ELF-1 (cell line): ENCODE data around the gene LRP1B.

Experiments used
- DNase-seq: peaks from one replicate; pipeline ENCODE4 v3.0.0-alpha.2; 2016; ENCODE audit warnings: low read depth, low spot score

Gene LRP1B

DNA sequence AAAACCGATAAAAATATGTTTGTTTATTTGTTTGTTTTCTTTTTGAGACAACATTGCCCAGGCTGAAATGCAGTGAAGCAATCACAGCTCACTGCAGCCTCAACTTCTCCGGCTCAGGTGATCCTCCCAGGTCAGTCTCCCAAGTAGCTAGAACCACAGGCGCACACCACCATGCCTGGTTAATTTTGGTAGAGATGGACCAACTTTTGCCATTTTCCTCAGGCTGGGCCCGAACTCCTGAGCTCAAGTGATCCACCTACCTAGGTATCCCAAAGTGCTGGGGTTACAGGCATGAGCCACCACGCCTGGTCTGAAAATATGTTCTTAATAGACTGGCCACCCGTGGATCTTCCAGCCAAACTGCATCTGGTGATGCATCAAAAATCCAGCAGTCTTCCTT lies 1867.9 kb downstream of the LRP1B start:
- DNase-seq, result no peak

DNA sequence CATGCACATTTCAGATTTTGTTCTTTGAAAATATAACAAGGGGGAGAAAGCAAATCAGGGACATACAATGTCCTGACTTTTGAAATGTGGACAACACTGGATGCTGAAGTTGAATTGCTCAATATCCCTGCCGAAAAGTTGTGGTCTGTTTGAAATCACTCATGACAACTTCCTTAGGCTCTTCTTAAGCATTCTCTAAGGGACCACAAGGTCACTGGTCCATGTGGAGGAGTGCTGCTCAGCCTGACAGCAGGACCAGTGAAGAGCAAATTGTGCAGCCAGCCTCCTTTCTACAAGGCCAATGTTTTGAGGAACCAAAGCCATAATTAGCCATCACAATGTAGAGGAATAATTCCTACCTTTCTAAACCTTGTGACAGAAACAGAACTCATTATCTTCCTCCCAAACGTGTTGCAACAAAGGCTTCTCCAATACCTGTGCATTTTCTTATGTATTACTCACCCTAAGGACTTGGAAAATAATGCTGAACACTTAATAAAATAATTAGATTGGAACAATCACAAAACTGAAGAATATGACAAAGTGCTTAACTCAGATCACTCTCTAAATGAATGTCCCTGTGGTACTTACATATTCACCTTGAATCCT lies 1873.0 kb downstream of the LRP1B start:
- no peak for DNase-seq

DNA sequence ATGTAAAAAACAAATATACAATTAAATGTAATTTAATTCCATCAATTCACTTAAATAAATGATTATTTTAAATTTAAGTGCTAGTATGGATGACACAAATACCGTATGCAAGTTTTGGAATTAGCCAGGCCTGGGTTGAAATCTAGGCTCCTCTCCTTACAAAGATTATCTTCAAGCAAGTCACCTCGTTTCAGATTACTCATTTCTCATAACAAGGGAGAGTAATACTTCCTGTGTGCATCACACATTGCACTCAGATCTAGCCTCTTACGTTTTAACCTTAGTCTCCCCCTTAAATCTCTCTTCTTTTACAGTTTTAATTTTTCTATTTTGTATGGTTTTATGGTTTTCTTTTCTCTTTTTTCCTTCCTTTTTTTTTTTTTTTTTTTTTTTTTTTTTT lies 1874.7 kb downstream of the LRP1B start:
- DNase-seq, result no peak

DNA sequence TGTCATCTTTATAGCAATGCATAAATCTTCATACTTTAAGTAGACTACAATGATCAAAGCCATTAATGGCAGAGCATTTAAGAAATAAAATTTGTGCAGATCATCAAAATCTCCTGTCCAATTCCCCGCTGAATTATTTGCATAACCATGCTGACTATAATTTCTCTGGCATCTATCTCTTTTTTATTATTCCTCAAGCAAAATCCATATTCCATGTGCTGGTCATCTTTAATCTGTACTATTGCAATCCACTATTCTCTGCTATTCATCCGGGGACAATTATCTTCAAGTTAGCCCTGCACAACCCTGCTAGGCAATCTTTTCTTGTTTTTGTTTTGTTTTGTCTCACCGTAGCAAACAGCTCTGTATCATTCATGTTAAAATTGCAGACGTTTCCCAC lies 1881.0 kb downstream of the LRP1B start:
- no peak for DNase-seq

DNA sequence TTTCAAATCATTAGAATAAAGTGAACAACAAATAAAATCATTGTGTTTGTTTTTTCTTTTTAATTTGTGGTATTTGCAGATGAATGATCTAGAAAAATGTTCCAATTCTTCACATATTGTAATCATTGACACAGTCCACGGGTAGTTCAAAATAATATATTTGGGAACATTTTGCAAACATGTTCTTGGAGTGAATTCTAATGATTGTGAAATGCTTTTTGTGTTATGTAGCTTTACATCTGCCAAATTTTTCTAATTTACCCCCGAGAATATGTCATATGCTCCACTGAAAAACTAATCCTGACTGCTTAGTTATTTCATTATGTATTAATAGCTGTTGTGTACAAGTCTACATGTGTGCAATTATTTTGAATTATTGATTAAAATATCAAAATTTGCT lies 1882.2 kb downstream of the LRP1B start:
- no peak for DNase-seq

DNA sequence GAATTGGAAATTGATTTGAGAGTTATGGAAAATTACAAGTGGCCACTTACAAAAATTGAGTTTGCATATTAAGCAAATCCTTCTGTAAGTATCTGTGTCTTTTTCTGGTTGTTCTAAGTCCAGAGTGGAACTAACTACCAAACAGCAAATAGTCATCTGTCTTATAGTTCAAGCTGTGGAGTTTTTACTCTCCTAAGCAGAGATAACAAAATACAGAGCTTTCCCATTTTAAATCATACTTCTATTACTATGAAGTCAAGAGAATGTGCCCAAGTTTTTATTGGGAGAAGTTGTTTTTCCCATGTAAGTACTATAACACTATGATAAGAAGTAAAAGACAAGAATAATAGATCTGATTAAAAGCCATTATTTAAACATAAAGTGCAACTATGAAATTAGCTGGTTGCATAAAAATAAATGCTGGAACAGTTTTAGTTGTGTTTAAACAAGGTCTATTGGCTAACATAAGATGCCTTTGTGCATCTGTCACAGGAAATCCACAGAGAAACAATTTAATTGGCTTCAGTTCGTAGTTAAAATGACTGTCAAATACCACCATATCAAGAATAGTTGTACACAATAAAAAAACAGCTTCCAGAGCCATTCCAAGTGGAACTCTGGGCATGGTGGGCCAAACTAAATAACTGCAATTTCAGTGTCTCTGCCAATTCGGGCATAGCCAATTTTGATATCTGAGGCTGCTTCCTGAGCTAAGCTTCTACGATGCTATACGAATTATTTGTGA lies 1883.2 kb downstream of the LRP1B start:
- DNase-seq, result no peak

DNA sequence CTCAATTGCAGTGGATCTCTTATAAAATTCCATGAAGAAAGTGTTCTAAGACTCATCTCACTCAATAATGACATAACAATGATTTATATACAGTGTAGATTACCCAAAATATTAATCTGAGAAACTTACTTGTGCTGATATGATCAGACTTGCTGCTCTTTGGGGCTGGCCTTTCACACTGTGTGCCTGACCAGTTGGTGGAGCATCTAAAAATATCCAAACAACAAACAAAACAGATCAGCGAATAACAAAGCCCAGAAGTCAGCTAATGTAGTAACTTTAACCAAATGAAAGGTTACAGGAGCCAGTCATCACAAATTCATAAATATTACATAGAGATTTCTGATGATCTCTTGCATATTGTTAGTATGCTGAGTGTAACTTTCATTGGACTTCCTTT lies 1883.9 kb downstream of the LRP1B start:
- DNase-seq, result no peak

DNA sequence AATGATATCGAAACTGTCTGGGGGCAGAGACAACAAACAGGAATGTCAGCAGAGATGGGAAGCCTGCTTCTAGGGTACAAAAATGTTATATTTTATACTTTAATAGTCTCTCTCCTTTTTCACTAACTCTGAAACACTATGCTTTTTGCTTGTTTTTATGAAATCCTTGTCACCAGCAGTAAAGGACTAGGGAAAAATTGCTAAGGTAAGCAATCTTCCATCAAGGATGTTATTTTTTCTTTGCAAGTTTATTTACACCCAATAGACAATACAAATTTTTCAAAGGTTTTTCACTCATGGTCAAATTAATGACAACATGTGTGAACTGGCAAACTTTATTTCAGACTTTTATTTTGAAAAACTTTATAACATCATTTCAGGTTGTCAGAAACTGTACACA lies 1884.8 kb downstream of the LRP1B start:
- no peak for DNase-seq

DNA sequence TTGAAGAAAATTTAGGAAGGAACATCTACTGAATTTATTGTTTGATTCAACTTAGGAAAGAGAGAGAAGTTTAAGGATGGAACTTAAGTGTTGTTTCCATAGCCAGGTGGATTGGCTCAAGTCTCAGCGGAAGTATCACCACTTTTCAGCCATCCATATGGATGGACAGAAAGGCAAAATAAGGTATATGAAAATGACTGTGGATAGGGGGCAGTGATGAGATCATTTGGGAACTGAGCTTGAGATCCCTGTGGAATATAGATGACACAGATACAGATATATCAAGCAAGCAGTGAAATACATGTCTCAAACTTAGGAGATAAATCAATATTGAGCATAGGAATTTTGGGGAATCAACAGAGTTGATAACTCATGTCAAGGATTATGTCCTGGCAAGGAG lies 1887.9 kb downstream of the LRP1B start:
- no peak for DNase-seq

DNA sequence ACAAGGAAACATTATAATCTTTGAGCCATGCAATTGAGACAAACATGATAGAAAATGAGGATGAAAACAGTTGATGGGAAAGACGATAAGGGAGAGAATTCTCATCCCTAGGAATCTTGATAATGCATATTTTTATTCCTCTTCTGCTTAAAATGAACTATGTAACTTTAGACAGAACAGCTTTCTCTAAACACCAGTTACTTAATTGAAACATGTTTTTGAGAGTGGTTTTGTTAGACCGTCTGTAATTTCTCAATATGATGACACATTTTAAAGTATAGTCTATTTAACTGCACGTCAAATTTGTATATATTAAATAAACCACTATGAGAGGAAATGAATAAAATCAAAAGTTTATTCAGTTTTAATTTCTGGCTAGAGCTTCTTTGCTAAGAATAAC lies 1896.7 kb downstream of the LRP1B start:
- no peak for DNase-seq

DNA sequence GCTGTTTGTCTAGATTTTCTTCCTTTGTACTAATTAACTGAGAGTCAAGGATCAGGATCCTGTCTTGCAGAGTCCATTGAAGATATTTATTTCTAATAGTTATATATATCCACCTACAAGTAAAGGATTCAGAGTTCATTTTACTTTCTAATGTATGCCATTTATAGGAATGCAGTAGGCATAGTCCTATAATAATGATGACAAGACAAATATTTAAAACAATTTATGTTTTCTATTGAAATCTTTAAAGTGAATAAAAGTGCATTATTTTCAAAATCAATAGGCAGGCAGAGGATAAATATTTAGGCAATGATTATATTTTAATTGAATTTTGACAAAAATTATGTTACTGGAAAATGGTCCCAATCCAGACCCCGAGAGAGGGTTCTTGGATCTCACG lies 1919.9 kb downstream of the LRP1B start:
- DNase-seq, result no peak

DNA sequence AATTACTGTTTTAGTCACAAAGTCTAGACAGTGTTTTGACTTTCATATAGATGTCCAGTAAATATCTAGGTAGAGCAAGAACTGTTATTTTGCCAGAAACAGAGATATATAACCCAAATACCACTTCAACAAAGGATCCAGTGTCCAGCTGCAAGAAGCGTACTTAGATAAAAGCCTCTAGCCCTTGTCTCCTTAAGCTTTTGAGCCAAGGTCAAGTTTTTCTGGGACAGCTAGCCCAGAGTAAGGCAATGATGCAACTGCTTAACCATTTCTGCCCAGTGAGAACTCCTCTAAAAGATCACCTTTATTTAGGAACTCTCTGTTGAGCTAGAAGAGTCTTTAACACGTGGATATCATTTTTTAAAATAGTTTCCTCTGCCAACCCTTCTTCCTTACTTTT lies 1925.7 kb downstream of the LRP1B start:
- no peak for DNase-seq

DNA sequence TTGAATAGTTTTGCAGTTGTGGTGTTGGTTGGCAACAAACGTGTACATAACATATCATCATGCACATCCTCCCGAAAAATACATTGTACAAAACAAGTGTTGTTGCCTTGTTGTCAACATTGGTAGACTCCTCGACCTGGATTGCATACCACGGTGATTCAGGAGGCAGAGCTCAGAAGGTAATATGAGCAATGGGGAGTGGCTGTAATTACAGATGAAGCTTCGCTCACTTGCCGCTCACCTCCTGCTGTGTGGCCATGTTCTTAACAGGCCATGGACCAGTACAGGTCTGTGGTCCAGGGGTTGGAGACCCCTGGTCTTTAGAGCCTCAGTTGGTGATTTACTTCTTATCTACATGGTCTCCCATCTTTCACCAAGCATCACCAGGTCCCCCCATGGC lies 1927.5 kb downstream of the LRP1B start:
- no peak for DNase-seq

DNA sequence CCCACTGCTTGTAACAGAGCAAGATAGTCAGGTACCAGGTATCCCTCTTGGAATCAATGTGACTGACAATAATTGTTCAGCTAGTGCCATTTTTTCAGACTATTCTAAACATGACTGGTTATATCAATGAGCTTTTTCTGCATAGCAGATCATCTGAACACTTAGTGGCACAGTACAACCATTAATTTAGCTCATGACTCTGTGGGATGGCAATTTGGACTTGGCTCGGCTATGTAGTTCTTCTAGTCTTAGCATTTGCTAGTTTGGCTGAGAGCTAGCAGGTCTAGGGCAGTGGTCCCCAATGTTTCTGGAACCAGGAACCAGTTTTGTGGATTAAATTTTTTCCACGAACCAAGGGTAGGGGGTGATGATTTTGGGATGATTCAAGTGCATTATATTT lies 1929.2 kb downstream of the LRP1B start:
- DNase-seq, result no peak

DNA sequence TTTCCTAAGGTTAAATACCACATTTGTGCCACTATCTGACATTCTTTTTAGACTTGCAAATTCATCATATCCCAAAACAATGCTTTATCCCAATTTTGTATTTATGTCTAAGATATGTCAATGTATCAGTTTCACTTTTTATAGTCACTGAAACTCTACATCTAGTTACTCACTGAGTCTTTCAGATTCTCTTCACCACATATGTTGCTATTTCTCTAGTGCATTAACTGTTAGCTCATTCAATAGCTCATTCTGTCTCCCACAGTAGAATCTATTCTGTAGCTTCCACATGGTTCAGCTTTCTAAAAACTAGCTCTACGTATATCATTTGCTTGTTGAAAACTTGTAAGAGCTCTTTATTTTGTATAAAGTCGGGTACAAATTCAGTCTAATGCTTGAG lies 1930.1 kb downstream of the LRP1B start:
- no peak for DNase-seq

DNA sequence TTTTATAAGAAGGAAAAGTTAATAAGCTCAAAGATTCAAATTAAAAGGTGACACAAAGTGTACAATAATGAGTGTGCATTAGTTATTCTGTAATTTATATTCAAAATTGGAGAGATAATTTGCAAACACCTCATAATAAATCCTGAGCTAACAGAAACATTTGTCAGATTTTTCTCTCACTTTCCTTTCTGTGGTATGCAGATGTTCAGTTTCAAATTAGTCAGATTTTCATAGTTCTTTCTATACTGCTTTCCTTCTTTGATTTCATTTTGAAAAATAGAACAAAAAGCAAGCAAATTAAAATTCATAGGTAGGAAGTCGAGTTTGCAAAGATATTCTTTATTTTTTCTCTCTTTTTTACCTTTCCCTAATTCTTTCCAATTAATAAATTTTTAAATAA lies 1930.5 kb downstream of the LRP1B start:
- DNase-seq, result no peak

DNA sequence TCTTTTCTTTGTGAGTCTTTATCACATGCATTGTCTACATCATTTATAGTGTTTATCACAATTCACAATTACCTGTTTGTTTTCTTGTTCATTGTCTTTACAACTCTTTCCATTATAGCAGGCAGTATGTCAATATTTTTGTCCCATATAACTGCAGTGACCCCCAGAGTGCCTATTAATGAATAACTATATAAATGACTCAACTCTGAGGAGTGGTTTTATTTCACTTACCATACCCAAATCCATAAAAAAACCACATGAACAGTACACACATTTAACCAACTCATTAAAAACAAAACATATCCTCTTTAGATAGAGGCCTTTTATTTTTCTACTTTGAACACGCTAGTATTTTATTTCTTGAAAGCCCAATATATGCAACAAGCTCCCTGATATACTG lies 1931.5 kb downstream of the LRP1B start:
- DNase-seq, result no peak

DNA sequence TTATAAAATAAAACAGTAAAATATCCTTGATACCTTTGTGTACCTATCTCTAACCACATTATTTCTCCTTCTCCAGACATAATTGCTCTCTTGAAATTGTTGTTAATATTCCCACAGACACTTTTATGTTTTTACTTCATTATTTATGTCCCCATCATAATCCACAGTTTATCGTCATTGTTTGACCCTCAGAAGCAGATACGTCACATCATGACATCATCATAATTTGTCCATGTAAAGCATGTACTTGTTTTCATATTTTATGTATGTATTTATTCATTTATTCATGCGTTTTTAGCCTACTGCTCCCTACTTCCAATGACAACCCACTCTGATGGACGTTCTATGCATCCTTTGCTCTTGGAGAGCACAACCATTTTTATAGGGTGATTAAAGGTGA lies 1943.7 kb downstream of the LRP1B start:
- no peak for DNase-seq

DNA sequence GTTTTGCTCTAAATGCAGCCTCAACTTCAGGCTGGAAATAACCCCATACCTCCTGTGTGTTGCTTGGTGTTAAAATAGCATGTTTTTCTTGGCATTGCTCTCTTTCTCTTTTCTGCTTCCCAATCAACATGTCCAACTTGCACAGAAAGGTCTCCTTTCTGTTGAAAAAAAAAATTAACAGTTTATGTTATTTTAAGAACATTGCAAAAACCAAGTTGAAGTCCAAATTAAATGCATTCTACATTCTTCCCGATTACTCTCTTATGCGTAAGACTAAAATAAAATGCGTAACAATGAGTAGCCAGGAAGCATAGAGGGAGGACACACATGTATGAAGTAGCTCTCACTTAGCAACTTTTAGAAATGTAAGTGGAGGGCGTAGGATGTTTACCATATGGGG lies 1944.5 kb downstream of the LRP1B start:
- no peak for DNase-seq

DNA sequence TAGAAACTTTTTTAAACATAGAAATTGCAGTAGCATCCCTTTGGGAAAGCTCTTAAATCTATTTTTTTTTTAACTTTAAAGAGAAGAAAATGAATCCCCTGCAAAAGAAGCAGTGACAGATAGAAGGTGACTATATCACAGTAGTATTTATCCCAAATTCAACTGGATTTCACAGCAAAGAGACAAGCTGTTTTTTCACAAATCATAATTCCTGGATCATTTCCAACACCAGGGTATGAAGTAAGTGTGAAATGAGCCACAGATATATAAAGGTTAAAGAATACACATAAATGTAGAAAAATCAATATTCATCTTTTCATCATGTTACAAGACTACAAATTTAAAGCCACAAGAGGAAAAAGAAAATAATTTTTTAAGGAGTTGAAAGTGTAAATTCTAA lies 1945.7 kb downstream of the LRP1B start:
- DNase-seq, result no peak

DNA sequence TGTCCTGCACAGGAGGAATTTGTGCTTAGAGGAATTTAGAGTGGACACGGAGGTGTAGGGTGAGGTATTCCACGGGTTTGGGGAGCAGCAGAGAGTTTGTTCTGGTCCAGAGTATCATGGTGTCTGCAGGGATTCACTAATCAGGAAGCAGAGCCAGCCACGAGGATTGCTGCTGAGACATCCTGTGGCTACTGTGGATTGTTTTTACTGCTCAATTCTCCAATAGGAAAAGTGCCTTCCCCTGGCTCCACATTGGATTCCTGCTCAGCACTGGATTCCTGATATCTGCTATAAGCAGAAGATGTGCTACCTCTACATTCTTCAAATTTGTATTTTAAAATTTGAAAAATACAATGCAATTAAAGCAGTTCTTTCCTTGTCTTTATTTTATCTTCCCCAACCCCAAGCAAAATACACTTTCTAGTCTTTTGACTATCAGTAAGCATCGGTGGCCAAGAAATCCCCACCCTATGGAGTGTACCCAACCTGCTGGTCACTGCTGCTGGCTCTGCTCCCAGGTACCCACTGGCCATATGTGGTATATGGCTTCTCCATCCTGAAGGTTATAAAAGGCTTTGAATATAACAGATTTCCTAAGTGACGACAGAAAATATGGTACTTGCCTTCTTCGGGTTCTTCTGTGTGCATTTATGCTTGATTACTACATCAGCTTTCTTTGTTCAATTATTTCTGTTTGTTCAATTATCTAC lies 1947.6 kb downstream of the LRP1B start:
- no peak for DNase-seq
